SK-N-DZ (cell line): ENCODE results near the gene B4GALT1.

Source experiments
- DNase-seq: peaks from one replicate; pipeline ENCODE4 v3.0.0-alpha.2; 2015; ENCODE audit warnings: low spot score

The B4GALT1 gene

GRCh38 chr9:33140401-33141360, 26.5 kb downstream of the B4GALT1 start:
- DNase-seq = no peak

GRCh38 chr9:33139421-33140228, 27.5 kb downstream of the B4GALT1 start:
- peak; percentile 24 for DNase-seq

GRCh38 chr9:33138768-33139167, 28.4 kb downstream of the B4GALT1 start:
- DNase-seq = no peak

GRCh38 chr9:33137781-33138264, 29.3 kb downstream of the B4GALT1 start:
- DNase-seq = no peak

- no peak for DNase-seq
Observed at GRCh38 chr9:33136721-33137670, 30.1 kb downstream of the B4GALT1 start.

- DNase-seq = no peak
Observed at GRCh38 chr9:33135470-33135958, 31.6 kb downstream of the B4GALT1 start.

- DNase-seq = no peak
Observed at GRCh38 chr9:33135031-33135461, 32.1 kb downstream of the B4GALT1 start.

GRCh38 chr9:33133186-33133585, 34.0 kb downstream of the B4GALT1 start:
- DNase-seq = no peak

- DNase-seq = no peak
Observed at GRCh38 chr9:33131790-33132772, 35.1 kb downstream of the B4GALT1 start.

GRCh38 chr9:33130961-33131789, 36.0 kb downstream of the B4GALT1 start:
- no peak for DNase-seq

GRCh38 chr9:33129886-33130881, 37.0 kb downstream of the B4GALT1 start:
- no peak for DNase-seq

GRCh38 chr9:33129251-33129885, 37.8 kb downstream of the B4GALT1 start:
- no peak for DNase-seq

- peak; percentile 36 for DNase-seq
Observed at GRCh38 chr9:33128570-33128969, 38.6 kb downstream of the B4GALT1 start.

- no peak for DNase-seq
Observed at GRCh38 chr9:33127881-33128280, 39.3 kb downstream of the B4GALT1 start.

GRCh38 chr9:33125871-33126823, 41.0 kb downstream of the B4GALT1 start:
- DNase-seq = no peak

GRCh38 chr9:33125461-33125860, 41.7 kb downstream of the B4GALT1 start:
- no peak for DNase-seq
